ENCODE measurements around the gene NR2F1-AS1. TPM values are rescaled to one million over a fixed set of nuclear protein-coding genes. Genes with fewer than 3 reads are reported as not detected.
A peak's percentile ranks its signal among the peaks of the same experiment; 100 is the strongest.

The NR2F1-AS1 gene
- total RNA-seq, 1 experiment from 2014 or later: 27.0 TPM

DNA sequence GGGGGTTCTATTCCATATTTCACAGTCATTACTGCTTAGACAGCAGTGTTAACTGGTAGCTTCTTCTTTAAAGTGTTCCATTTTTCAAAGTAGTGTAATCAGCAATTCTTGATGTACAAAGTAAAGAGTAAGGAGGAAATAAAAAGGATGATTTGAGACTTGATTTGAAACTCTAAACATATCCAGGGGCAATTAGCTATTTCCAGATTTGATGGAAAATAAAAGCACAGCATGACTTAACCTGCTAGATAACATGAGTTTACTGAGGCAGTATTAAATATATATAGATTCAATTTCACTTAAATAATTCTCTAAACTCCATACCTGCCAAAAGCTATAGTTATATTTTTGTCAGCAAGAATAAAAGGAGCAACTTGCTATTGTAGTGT is 31.8 kb upstream of the NR2F1-AS1 start:
- H3K9me3 ChIP-seq (ENCODE audit: control insufficient read depth, insufficient read depth, low read depth, low read length): no peaks in the 10 kb centered on the region
- H3K4me3 ChIP-seq (ENCODE audit: low read depth in 2 of 2, low read length in 2 of 2): peak overlapping the region in 1 of 2 experiments; percentile 17; a peak in 1 of 4 replicates
- TF ChIP-seq POLR2AphosphoS5 (IDR thresholded peaks at IDR 0.05; ENCODE audit: low read depth, low read length): no peak
- TF ChIP-seq, protein P1, sequence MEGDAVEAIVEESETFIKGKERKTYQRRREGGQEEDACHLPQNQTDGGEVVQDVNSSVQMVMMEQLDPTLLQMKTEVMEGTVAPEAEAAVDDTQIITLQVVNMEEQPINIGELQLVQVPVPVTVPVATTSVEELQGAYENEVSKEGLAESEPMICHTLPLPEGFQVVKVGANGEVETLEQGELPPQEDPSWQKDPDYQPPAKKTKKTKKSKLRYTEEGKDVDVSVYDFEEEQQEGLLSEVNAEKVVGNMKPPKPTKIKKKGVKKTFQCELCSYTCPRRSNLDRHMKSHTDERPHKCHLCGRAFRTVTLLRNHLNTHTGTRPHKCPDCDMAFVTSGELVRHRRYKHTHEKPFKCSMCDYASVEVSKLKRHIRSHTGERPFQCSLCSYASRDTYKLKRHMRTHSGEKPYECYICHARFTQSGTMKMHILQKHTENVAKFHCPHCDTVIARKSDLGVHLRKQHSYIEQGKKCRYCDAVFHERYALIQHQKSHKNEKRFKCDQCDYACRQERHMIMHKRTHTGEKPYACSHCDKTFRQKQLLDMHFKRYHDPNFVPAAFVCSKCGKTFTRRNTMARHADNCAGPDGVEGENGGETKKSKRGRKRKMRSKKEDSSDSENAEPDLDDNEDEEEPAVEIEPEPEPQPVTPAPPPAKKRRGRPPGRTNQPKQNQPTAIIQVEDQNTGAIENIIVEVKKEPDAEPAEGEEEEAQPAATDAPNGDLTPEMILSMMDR (IDR thresholded peaks at IDR 0.05): no peak
- no peak for TF ChIP-seq TCF7L2 (IDR thresholded peaks at IDR 0.05; ENCODE audit: low read depth, low read length)
- TF ChIP-seq REST (IDR thresholded peaks at IDR 0.05; ENCODE audit: insufficient read depth in 1 of 2, low read depth in 2 of 2, low read length in 1 of 2): no peak
- TF ChIP-seq SIN3A (IDR thresholded peaks at IDR 0.05; ENCODE audit: borderline replicate concordance, insufficient read depth, low read depth, low read length): no peak
- peaks cover 44% of the 10 kb centered on the region for H3K27me3 ChIP-seq (ENCODE audit: control insufficient read depth, insufficient read depth, low read length)
- DNase-seq (ENCODE audit: low read depth, low spot score): no peak
- CTCF ChIA-PET: interaction anchor here (0.6 to 0.7 kb wide), 2 partner anchors 801 to 1391 kb away, joined by 3 to 5 read pairs; no protein-coding TSS in a partner anchor
- BruUV-seq (replicated peaks): no TSS peak
- no peak for ATAC-seq
- POLR2A ChIA-PET: no interaction called here
- in situ Hi-C loops (cut with HindIII; ENCODE audit: low pct_unique_long_range_greater_than_20kb, low sequenced_read_pairs): loop anchor here (25.0 kb wide), 1 partner anchor 199 kb away; no protein-coding TSS in a partner anchor
- H3K4me1 ChIP-seq (ENCODE audit: control insufficient read depth, insufficient read depth, low read length): peaks cover 8% of the 10 kb centered on the region
- no peaks in the 10 kb centered on the region; the same call in 1 of the 2 replicates for H3K36me3 ChIP-seq (ENCODE audit: control insufficient read depth, insufficient read depth, low read length)
- no peak overlapping the region for H3K27ac ChIP-seq (ENCODE audit: low read length)
- intact Hi-C loops (cut with micrococcal nuclease; ENCODE audit: unreplicated experiment): loop anchor here (10.0 kb wide), 1 partner anchor 302 kb away; no protein-coding TSS in a partner anchor

GRCh38 chr5:93611976-93612854 is 31.2 kb upstream of the NR2F1-AS1 start:
- Histone ChIP-seq H3K4me3 (ENCODE audit: low read depth in 2 of 2, low read length in 2 of 2) (peak overlapping the region; percentile 35 to 52), H3K27me3 (ENCODE audit: control insufficient read depth, insufficient read depth, low read length) (peaks cover 44% of the 10 kb centered on the region), H3K4me1 (ENCODE audit: control insufficient read depth, insufficient read depth, low read length) (peaks cover 14% of the 10 kb centered on the region), H3K27ac (ENCODE audit: low read length) (no peak overlapping the region), H3K9me3 (ENCODE audit: control insufficient read depth, insufficient read depth, low read depth, low read length) (no peaks in the 10 kb centered on the region), H3K36me3 (ENCODE audit: control insufficient read depth, insufficient read depth, low read length) (no peaks in the 10 kb centered on the region; the same call in 1 of the 2 replicates)
- ATAC-seq (peak; percentile 78), DNase-seq (ENCODE audit: low read depth, low spot score) (no peak)
- no peak for TF ChIP-seq POLR2AphosphoS5 (IDR thresholded peaks at IDR 0.05; ENCODE audit: low read depth, low read length)
- TF ChIP-seq REST (IDR thresholded peaks at IDR 0.05; ENCODE audit: insufficient read depth in 1 of 2, low read depth in 2 of 2, low read length in 1 of 2): peak; percentile 88 to 93
- TF ChIP-seq, protein P1 (IDR thresholded peaks at IDR 0.05): no peak
- TF ChIP-seq TCF7L2 (IDR thresholded peaks at IDR 0.05; ENCODE audit: low read depth, low read length): no peak
- TF ChIP-seq SIN3A (IDR thresholded peaks at IDR 0.05; ENCODE audit: borderline replicate concordance, insufficient read depth, low read depth, low read length): no peak
- POLR2A ChIA-PET: no interaction called here
- in situ Hi-C loops (cut with HindIII; ENCODE audit: low pct_unique_long_range_greater_than_20kb, low sequenced_read_pairs) (loop anchor here (25.0 kb wide), 1 partner anchor 200 kb away; no protein-coding TSS in a partner anchor), intact Hi-C loops (cut with micrococcal nuclease; ENCODE audit: unreplicated experiment) (loop anchor here (10.0 kb wide), 1 partner anchor 303 kb away; no protein-coding TSS in a partner anchor)
- CTCF ChIA-PET: interaction anchor here (0.6 to 0.7 kb wide), 2 partner anchors 801 to 1391 kb away, joined by 3 to 5 read pairs; no protein-coding TSS in a partner anchor
- BruUV-seq (replicated peaks): no TSS peak

Measured in Panc1 (cell line).